Body of pancreas (tissue), 4 donors: Measurements from ENCODE around the gene CACNA2D4. TPM values are rescaled to one million over a fixed set of nuclear protein-coding genes. Genes with fewer than 3 reads are reported as not detected.

Experiments used
- ATAC-seq: fragments of 150-250 bp; one replicate; pipeline ENCODE4 v1.9.1; 2016
- DNase-seq, 4 donors: peaks; one replicate each; pipeline ENCODE4 v3.0.0-alpha.2; 2019
- H3K27ac ChIP-seq, 4 donors: fragments of 200-600 bp; sonication (generic); 1 replicate in 3 of 4; 2 replicates in 1 of 4; pipeline versions ENCODE4 v1.5.1 to v1.6.1; 2016 to 2019; ENCODE audit warnings: mild to moderate bottlenecking in 1 of 4, mixed read lengths in 1 of 4, moderate library complexity in 1 of 4
- H3K27me3 ChIP-seq, 2 donors: fragments of 200-600 bp; sonication (generic); one replicate each; pipeline ENCODE4 v1.6.0; 2016; ENCODE audit warnings: mild to moderate bottlenecking in 1 of 2
- H3K36me3 ChIP-seq, 2 donors: fragments of 200-600 bp; sonication (generic); replicated peaks in 1 of 2; 2 replicates each; pipeline ENCODE4 v1.5.1; 2016; ENCODE audit warnings: low read depth in 2 of 2; ENCODE audit not compliant: insufficient read depth in 1 of 2
- H3K4me1 ChIP-seq: fragments of 200-600 bp; sonication (generic); one replicate; pipeline ENCODE4 v1.6.0; 2016
- H3K4me3 ChIP-seq, 2 donors: fragments of 200-600 bp; sonication (generic); 1 replicate in 1 of 2; 2 replicates in 1 of 2; pipeline ENCODE4 v1.5.1; 2016 to 2019
- H3K9me3 ChIP-seq, 3 donors: fragments of 200-600 bp; sonication (generic); 1 replicate in 2 of 3; 2 replicates in 1 of 3; pipeline ENCODE4 v1.5.1; 2016
- POLR2A ChIP-seq, 3 donors: fragments of 450-650 bp; IDR thresholded peaks; one replicate each; pipeline ENCODE4 v1.6.1; 2016; ENCODE audit warnings: antibody characterized with exemption in 3 of 3, mild to moderate bottlenecking in 2 of 3
- WGBS, 2 donors: methylation state at CpG; one replicate each; pipeline ENCODE4 v1.1.5; 2017; 5-methylcytosine and 5-hydroxymethylcytosine counted together
- intact Hi-C: fragments of 100-400 bp; cut with DNase I; formaldehyde crosslinking; loops from one replicate; pipeline ENCODE4 v1.15.1; 2023
- total RNA-seq, 2 donors: library from RNA; depleted of rRNA; stranded (reverse); fragments of >200 nt; gene quantifications; one replicate each; pipeline ENCODE4 v1.1.0, GENCODE V29; 2016
- TF ChIP-seq, protein P1 (sequence below), 7 experiments: fragments of 450-650 bp in 4 of 7; fragments of 200-600 bp in 3 of 7; sonication (generic) in 3 of 7; IDR thresholded peaks; one replicate each; pipeline ENCODE4 v1.5.1; 2016 to 2019; ENCODE audit warnings: antibody characterized with exemption in 7 of 7

Gene CACNA2D4
- total RNA-seq, 2 donors from 2014 or later = 3.6 TPM; not detected in 1

DNA sequence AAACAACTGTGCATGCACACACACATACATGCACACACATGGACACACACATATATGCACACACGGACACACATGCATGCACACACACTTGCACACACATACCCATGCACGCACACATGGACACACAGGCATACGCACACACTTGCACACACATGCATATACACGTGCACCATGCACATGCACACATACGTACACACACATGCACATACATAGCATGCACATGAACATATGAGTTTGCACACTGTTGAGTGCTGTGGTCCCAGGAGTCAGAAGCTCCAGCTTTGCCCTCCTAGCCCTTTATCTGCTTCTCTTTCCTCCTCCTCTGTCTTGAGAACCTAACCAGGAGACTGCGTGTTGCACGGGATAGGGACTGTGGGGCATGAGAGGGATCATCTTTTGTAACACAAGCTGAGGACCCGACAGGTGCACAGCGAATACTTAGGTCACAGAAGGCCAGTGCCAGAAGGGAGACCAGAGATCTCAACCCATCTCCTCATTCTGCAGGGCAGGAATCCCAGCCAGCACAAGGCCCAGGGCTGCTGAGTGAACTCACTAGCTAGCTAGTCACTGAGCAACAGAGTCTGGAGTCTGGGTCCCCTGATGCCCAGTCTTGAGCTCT is 101.6 kb downstream of the CACNA2D4 start:
- TF ChIP-seq POLR2A (IDR thresholded peaks at IDR 0.05) = no peak
- TF ChIP-seq, protein P1, sequence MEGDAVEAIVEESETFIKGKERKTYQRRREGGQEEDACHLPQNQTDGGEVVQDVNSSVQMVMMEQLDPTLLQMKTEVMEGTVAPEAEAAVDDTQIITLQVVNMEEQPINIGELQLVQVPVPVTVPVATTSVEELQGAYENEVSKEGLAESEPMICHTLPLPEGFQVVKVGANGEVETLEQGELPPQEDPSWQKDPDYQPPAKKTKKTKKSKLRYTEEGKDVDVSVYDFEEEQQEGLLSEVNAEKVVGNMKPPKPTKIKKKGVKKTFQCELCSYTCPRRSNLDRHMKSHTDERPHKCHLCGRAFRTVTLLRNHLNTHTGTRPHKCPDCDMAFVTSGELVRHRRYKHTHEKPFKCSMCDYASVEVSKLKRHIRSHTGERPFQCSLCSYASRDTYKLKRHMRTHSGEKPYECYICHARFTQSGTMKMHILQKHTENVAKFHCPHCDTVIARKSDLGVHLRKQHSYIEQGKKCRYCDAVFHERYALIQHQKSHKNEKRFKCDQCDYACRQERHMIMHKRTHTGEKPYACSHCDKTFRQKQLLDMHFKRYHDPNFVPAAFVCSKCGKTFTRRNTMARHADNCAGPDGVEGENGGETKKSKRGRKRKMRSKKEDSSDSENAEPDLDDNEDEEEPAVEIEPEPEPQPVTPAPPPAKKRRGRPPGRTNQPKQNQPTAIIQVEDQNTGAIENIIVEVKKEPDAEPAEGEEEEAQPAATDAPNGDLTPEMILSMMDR (IDR thresholded peaks at IDR 0.05) = peak in 1 of 7 experiments; percentile 38
- H3K27me3 ChIP-seq = peaks cover 0 to 9% of the 10 kb centered on the region in 2 donors
- H3K4me3 ChIP-seq = no peak overlapping the region
- ATAC-seq (no peak), DNase-seq (no peak)
- H3K36me3 ChIP-seq = no peaks in the 10 kb centered on the region
- intact Hi-C loops = no loop called here
- H3K4me1 ChIP-seq = no peaks in the 10 kb centered on the region
- H3K27ac ChIP-seq = no peak overlapping the region
- no peaks in the 10 kb centered on the region for H3K9me3 ChIP-seq
- 80 to 89% methylated on average over 9 of the region's 9 CpGs for WGBS, 2 donors

DNA sequence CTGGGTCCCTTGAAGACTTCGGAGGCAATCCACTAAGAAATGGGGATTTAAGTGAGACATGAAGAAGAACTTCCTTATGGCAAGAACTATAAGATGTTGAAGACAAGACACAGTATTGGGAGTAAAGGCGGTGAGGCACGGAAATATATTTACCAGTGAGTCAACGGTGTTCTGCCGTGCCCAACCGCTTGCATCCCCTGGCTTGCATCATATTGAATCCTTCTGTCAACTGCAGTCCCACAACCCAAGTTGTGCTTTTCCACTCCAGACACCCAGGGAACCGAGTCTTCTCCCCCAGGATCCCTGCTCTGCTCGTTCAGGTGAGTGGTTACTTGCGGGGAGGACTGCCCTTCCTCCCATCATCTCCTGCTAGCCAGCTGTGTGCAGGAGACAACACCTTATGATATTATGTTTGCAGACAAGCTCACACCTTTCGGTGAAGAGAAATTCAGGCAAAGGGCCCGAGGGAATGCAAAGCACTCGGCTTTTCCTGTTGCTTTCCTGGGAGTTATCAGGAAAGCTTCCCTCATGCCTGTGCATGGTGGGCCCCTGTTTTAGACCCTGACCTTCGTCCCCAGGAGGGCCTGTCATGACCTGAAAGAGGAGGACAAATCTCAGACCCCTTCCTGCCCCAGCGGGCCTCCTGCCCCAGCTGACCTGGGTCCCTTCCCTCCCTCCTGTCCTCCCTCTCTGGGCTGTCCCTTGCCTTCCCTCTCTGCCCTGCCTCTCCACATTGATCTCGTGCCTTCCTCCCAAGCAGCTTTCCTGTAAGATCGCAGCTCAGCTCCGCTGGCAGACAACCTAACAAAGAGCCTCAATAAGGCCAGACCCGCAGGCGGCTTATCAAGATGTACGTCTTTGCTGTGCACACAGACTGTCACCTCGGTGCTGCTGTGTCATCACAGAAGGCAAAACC is 102.4 kb downstream of the CACNA2D4 start:
- no peaks in the 10 kb centered on the region for H3K9me3 ChIP-seq
- ATAC-seq (no peak), DNase-seq (no peak)
- no peaks in the 10 kb centered on the region for H3K36me3 ChIP-seq
- TF ChIP-seq POLR2A (IDR thresholded peaks at IDR 0.05) = no peak
- TF ChIP-seq, protein P1 (IDR thresholded peaks at IDR 0.05) = no peak
- intact Hi-C loops = no loop called here
- H3K4me3 ChIP-seq = no peak overlapping the region
- H3K4me1 ChIP-seq = no peaks in the 10 kb centered on the region
- peaks cover 0 to 9% of the 10 kb centered on the region in 2 donors for H3K27me3 ChIP-seq
- no peak overlapping the region for H3K27ac ChIP-seq
- 34 to 37% methylated on average over 17 to 21 of the region's 21 CpGs for WGBS, 2 donors

DNA sequence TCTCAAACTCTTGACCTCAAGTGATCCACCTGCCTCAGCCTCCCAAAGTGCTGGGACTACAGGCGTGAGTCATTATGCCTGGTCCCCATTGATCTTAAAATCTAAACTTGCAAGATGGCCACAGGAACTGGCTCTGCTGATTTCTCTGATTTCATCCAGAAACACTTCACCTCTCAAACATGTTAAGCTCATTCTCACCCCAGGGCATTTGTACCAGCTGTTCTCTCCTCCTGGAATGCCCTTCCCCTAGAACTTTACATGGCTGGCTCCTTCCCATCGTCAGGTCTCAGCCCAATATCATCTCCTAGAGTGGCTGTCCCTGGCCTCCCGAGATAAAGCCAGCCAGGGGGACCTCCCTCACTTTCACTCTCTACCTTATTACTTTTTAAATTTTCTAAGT is 103.3 kb downstream of the CACNA2D4 start:
- TF ChIP-seq, protein P1 (IDR thresholded peaks at IDR 0.05) = no peak
- no peak for TF ChIP-seq POLR2A (IDR thresholded peaks at IDR 0.05)
- no peak overlapping the region for H3K27ac ChIP-seq
- intact Hi-C loops = no loop called here
- WGBS, 2 donors = 47 to 54% methylated on average over 3 of the region's 3 CpGs
- no peaks in the 10 kb centered on the region for H3K4me1 ChIP-seq
- peaks cover 0 to 6% of the 10 kb centered on the region in 2 donors for H3K27me3 ChIP-seq
- DNase-seq (no peak), ATAC-seq (no peak)
- no peaks in the 10 kb centered on the region for H3K9me3 ChIP-seq
- H3K4me3 ChIP-seq = no peak overlapping the region
- no peaks in the 10 kb centered on the region for H3K36me3 ChIP-seq

- WGBS, 2 donors = 60 to 69% methylated on average over 8 of the region's 8 CpGs
- intact Hi-C loops = no loop called here
- H3K4me1 ChIP-seq = no peaks in the 10 kb centered on the region
These were observed 104.2 kb downstream of the CACNA2D4 start for GRCh38 chr12:1814266-1814665.

More at GRCh38 chr12:1814266-1814665, 104.2 kb downstream of the CACNA2D4 start:
- TF ChIP-seq POLR2A (IDR thresholded peaks at IDR 0.05) = no peak
- TF ChIP-seq, protein P1 (IDR thresholded peaks at IDR 0.05) = no peak
- no peak overlapping the region for H3K4me3 ChIP-seq
- H3K9me3 ChIP-seq = no peaks in the 10 kb centered on the region
- DNase-seq (no peak), ATAC-seq (no peak)
- H3K36me3 ChIP-seq = no peaks in the 10 kb centered on the region
- peaks cover 0 to 6% of the 10 kb centered on the region in 2 donors for H3K27me3 ChIP-seq
- no peak overlapping the region for H3K27ac ChIP-seq
